Left ventricle myocardium superior (tissue), 1 donor: ENCODE data around the gene LRRD1. TPM values are rescaled to one million over a fixed set of nuclear protein-coding genes. Genes with fewer than 3 reads are reported as not detected.

Source experiments
- microRNA-seq: library from miRNA; unstranded; fragments of <30 nt; microRNA quantifications from one replicate; pipeline ENCODE4 v1.2.0, GENCODE V29; 2020; ENCODE audit warnings: borderline number of aligned reads
- total RNA-seq: library from RNA; stranded (reverse); fragmentation: NEBNext Ultra II Directional; extraction: Animal tissue kit (Norgen Biotek cat#: 25700); gene quantifications from one replicate; pipeline ENCODE4 v1.2.1, GENCODE V29; 2021
- donor health status: DM: no; HTN: yes; CAD: no; lungs with severe emphysema.

LRRD1 gene
- total RNA-seq, 1 donor from 2014 or later = not detected

Small RNAs within 50 kb of the gene (microRNA-seq; reads per million reads assigned to microRNA genes)
- gene MIR1285-1 = not detected

Other genes with a start within 250 kb of the LRRD1 start
- 55.2 TPM for gene AKAP9, start 238.3 kb downstream of the LRRD1 start, total RNA-seq
- 17.6 TPM for gene CYP51A1, start 44.7 kb downstream of the LRRD1 start, total RNA-seq
- gene KRIT1, start 66.8 kb upstream of the LRRD1 start, total RNA-seq = 23.9 TPM
- 39.3 TPM for gene ANKIB1, start 66.8 kb upstream of the LRRD1 start, total RNA-seq